ENCODE results near the gene GALNT2. TPM values are rescaled to one million over a fixed set of nuclear protein-coding genes. Genes with fewer than 3 reads are reported as not detected.

Gene GALNT2
- total RNA-seq, 1 experiment from 2014 or later: 62.2 TPM

DNA sequence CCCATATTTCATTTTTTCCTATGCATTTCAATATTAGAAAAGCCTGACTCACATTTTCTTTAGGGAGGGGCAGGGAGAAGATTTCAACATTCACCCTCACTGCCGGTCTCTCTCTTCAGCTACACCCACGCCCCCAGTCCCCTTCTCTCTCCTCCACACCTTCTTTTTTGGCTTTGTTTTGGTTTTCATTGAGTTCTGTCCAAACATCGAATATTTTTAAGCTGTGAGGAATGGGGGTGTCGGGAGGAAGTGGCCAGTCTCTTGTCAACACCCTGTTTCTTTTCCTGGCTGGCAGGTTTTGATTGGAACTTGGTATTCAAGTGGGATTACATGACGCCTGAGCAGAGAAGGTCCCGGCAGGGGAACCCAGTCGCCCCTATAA lies 181.8 kb downstream of the GALNT2 start:
- Mint-ChIP-seq H3K4me3 (ENCODE audit: unreplicated experiment) (no peak overlapping the region), H3K4me1 (ENCODE audit: low read depth, unreplicated experiment) (peaks cover 24% of the 10 kb centered on the region), H3K9me3 (ENCODE audit: unreplicated experiment) (no peaks in the 10 kb centered on the region), H3K27me3 (ENCODE audit: insufficient read depth, unreplicated experiment) (no peaks in the 10 kb centered on the region), H3K36me3 (ENCODE audit: insufficient read depth, unreplicated experiment) (peaks cover 18% of the 10 kb centered on the region), H3K27ac (ENCODE audit: unreplicated experiment) (no peak overlapping the region)
- no peak for DNase-seq
- no peak overlapping the region for H3K4me3 ChIP-seq (ENCODE audit: low read depth, low read length)
- H3K36me3 ChIP-seq (ENCODE audit: control insufficient read depth, insufficient read depth, low read length): no peaks in the 10 kb centered on the region; the same call in 1 of the 2 replicates
- intact Hi-C loops (cut with micrococcal nuclease; ENCODE audit: unreplicated experiment): loop anchor here (1.0 kb wide), 1 partner anchor 18 kb away; no protein-coding TSS in a partner anchor
- TF ChIP-seq, protein P1, sequence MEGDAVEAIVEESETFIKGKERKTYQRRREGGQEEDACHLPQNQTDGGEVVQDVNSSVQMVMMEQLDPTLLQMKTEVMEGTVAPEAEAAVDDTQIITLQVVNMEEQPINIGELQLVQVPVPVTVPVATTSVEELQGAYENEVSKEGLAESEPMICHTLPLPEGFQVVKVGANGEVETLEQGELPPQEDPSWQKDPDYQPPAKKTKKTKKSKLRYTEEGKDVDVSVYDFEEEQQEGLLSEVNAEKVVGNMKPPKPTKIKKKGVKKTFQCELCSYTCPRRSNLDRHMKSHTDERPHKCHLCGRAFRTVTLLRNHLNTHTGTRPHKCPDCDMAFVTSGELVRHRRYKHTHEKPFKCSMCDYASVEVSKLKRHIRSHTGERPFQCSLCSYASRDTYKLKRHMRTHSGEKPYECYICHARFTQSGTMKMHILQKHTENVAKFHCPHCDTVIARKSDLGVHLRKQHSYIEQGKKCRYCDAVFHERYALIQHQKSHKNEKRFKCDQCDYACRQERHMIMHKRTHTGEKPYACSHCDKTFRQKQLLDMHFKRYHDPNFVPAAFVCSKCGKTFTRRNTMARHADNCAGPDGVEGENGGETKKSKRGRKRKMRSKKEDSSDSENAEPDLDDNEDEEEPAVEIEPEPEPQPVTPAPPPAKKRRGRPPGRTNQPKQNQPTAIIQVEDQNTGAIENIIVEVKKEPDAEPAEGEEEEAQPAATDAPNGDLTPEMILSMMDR (IDR thresholded peaks at IDR 0.05; ENCODE audit: insufficient read depth in 1 of 2, low read depth in 1 of 2, low read length in 1 of 2, severe bottlenecking in 1 of 2, unreplicated experiment in 1 of 2): no peak
- H3K4me1 ChIP-seq: peaks cover 18% of the 10 kb centered on the region
- ChIA-PET CTCF (interaction anchor here (1.6 kb wide), 1 partner anchor 19 kb away, joined by 4 read pairs; no protein-coding TSS in a partner anchor), POLR2A (no interaction called here)
- no TSS peak for BruUV-seq (replicated peaks)
- H3K9me3 ChIP-seq: no peaks in the 10 kb centered on the region
- H3K27me3 ChIP-seq (replicated peaks; ENCODE audit: control insufficient read depth, insufficient read depth, low read length): no peaks in the 10 kb centered on the region

DNA sequence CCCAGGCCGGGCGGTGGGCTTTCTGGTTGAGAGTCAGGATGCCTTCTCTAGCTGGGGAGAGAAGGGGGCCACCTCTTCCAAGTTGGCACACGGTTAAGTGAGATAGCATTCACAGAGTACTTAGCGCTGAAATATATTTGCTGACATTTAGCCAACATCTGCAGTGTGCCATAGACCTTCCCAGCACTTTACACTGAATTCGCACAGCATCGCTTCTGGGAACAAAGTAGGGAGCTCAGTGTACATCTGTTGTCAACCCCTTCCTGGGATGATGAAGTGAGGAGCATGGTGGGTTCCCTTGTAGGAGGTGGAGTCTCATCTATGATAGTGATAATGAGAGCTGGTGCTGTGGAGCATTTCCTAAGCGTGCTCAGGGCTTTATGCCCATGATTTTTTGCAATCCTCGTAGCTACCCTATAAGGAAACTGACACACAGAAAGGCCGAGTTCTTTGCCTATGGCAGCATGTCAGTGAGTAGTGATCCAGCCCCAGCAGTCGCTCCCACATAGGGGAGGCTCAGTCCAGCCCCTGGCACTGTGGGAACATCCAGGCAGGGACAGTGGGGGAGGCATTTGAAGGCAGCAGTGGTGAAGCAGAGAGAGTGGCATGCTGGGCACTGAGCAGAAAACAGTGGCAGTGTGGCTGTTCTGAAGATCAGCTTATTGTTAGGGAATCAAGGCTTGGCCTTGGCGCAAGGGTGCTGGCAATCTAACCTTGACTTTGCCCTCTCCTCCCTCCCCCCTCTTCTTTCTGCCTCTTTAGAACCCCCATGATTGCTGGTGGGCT lies 182.8 kb downstream of the GALNT2 start:
- Mint-ChIP-seq H3K27ac (ENCODE audit: unreplicated experiment) (no peak overlapping the region), H3K4me3 (ENCODE audit: unreplicated experiment) (no peak overlapping the region), H3K36me3 (ENCODE audit: insufficient read depth, unreplicated experiment) (peaks cover 18% of the 10 kb centered on the region), H3K9me3 (ENCODE audit: unreplicated experiment) (no peaks in the 10 kb centered on the region), H3K4me1 (ENCODE audit: low read depth, unreplicated experiment) (peaks cover 24% of the 10 kb centered on the region), H3K27me3 (ENCODE audit: insufficient read depth, unreplicated experiment) (no peaks in the 10 kb centered on the region)
- H3K27me3 ChIP-seq (replicated peaks; ENCODE audit: control insufficient read depth, insufficient read depth, low read length): no peaks in the 10 kb centered on the region
- POLR2A ChIA-PET: no interaction called here
- CTCF ChIA-PET: no interaction called here
- H3K36me3 ChIP-seq (ENCODE audit: control insufficient read depth, insufficient read depth, low read length): no peaks in the 10 kb centered on the region; the same call in 1 of the 2 replicates
- peaks cover 18% of the 10 kb centered on the region for H3K4me1 ChIP-seq
- intact Hi-C loops (cut with micrococcal nuclease; ENCODE audit: unreplicated experiment): no loop called here
- no peak for DNase-seq
- TF ChIP-seq, protein P1 (IDR thresholded peaks at IDR 0.05; ENCODE audit: insufficient read depth in 1 of 2, low read depth in 1 of 2, low read length in 1 of 2, severe bottlenecking in 1 of 2, unreplicated experiment in 1 of 2): no peak
- no peaks in the 10 kb centered on the region for H3K9me3 ChIP-seq
- H3K4me3 ChIP-seq (ENCODE audit: low read depth, low read length): no peak overlapping the region
- BruUV-seq (replicated peaks): no TSS peak

DNA sequence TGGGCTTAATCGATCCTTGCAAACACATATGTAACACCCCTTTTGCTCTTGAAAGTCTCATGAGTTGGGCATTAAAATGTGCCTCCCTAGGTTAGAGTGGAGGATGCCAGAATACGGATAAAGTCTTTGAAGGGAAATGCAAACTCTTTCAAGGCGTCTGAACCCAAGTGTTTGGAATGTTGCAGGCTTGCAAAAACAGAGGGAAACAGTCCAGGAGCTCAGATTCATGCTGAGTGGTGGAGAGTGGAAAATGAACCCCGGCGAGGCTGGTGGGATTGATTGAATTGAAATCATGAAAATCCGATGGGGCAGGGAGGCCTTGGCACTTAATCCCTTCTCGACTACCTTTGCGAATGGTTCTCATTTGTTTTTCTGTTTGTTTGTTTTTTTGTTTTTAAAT lies 183.6 kb downstream of the GALNT2 start:
- POLR2A ChIA-PET: no interaction called here

More for the DNA sequence above, 183.6 kb downstream of the GALNT2 start:
- Mint-ChIP-seq H3K27ac (ENCODE audit: unreplicated experiment) (no peak overlapping the region), H3K27me3 (ENCODE audit: insufficient read depth, unreplicated experiment) (no peaks in the 10 kb centered on the region), H3K4me1 (ENCODE audit: low read depth, unreplicated experiment) (peaks cover 24% of the 10 kb centered on the region), H3K9me3 (ENCODE audit: unreplicated experiment) (no peaks in the 10 kb centered on the region), H3K4me3 (ENCODE audit: unreplicated experiment) (no peak overlapping the region), H3K36me3 (ENCODE audit: insufficient read depth, unreplicated experiment) (peaks cover 10% of the 10 kb centered on the region)
- CTCF ChIA-PET: no interaction called here
- H3K4me3 ChIP-seq (ENCODE audit: low read depth, low read length): no peak overlapping the region
- no peaks in the 10 kb centered on the region for H3K9me3 ChIP-seq
- no TSS peak for BruUV-seq (replicated peaks)
- TF ChIP-seq, protein P1 (IDR thresholded peaks at IDR 0.05; ENCODE audit: insufficient read depth in 1 of 2, low read depth in 1 of 2, low read length in 1 of 2, severe bottlenecking in 1 of 2, unreplicated experiment in 1 of 2): no peak
- no peak for DNase-seq
- no peaks in the 10 kb centered on the region; the same call in 1 of the 2 replicates for H3K36me3 ChIP-seq (ENCODE audit: control insufficient read depth, insufficient read depth, low read length)
- intact Hi-C loops (cut with micrococcal nuclease; ENCODE audit: unreplicated experiment): no loop called here
- no peaks in the 10 kb centered on the region for H3K27me3 ChIP-seq (replicated peaks; ENCODE audit: control insufficient read depth, insufficient read depth, low read length)
- H3K4me1 ChIP-seq: peaks cover 18% of the 10 kb centered on the region
